Measurements from ENCODE around the gene NODAL. TPM values are rescaled to one million over a fixed set of nuclear protein-coding genes. Genes with fewer than 3 reads are reported as not detected.

Gene NODAL
- total RNA-seq, 1 experiment from 2014 or later: not detected

GRCh38 chr10:70480239-70480861, 38.9 kb upstream of the NODAL start:
- Histone ChIP-seq H3K9ac (ENCODE audit: low read length) (no peak overlapping the region), H3K4me1 (ENCODE audit: insufficient read depth, low read length) (peaks cover 22% of the 10 kb centered on the region), H3K4me3 (ENCODE audit: low read length) (no peak overlapping the region), H3K9me2 (replicated peaks; ENCODE audit: low read length) (no peaks in the 10 kb centered on the region), H3K4me2 (ENCODE audit: low read length) (no peak overlapping the region), H3K27me3 (ENCODE audit: low read length) (peaks cover 20% of the 10 kb centered on the region), H3K36me3 (ENCODE audit: low read depth, low read length) (no peaks in the 10 kb centered on the region), H4K20me1 (ENCODE audit: low read length) (0 out of 2 replicates have a peak, but pooled peaks cover 3% of the 10 kb centered on the region), H2AFZ (ENCODE audit: low read length) (no peak overlapping the region), H3K79me2 (ENCODE audit: low read length) (no peaks in the 10 kb centered on the region), H3F3A (ENCODE audit: low read length, unreplicated experiment) (no peaks in the 10 kb centered on the region), H3K9me3 (ENCODE audit: low read length) (no peaks in the 10 kb centered on the region), H3K27ac (ENCODE audit: low read length) (no peak overlapping the region)
- BruUV-seq (replicated peaks): no TSS peak
- ChIA-PET POLR2A (ENCODE audit: unreplicated experiment) (interaction anchor here (0.6 kb wide), 1 partner anchor 102 kb away, joined by 10 read pairs; no protein-coding TSS in a partner anchor), CTCF (no interaction called here)
- intact Hi-C loops (cut with micrococcal nuclease): no loop called here
- ATAC-seq: no peak
- TF ChIP-seq CTCF (conservative IDR thresholded peaks at IDR 0.05; ENCODE audit: low read depth, low read length) (no peak), EZH2 (IDR thresholded peaks at IDR 0.05; ENCODE audit: low read length, unreplicated experiment) (no peak)
- no peak for DNase-seq

DNA sequence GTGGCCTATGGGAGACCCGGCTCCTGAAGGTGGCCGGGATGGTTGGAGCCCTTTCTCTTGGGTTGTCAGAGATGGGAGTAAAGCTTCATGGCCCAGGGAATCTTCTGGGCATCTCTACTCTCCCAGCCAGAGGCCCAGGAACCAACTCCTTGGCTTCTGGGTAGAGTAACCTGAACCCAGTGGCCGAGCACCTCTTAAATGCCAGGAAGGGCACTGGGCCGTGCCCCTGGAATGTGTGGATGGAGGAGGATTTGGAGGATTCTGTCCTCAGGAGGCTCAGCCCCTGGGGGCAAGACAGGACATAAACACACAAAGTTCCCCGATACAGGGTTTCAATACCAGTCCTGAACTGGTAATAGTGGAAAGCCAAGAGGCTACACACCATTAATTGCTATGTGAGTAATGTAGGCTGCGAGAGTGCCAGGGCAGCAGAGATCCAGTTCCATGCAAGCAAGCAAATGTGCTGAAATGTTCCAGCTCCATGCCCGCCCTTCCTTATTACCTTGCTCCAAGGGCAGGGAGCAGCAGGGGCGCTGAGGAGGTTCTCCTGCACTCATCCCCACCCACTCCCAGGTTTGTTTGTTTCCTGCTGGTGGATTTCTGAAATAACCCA, 38.3 kb upstream of the NODAL start:
- Histone ChIP-seq H4K20me1 (ENCODE audit: low read length) (0 out of 2 replicates have a peak, but pooled peaks cover 3% of the 10 kb centered on the region), H3K27me3 (ENCODE audit: low read length) (peaks cover 20% of the 10 kb centered on the region), H3K9ac (ENCODE audit: low read length) (no peak overlapping the region), H3K79me2 (ENCODE audit: low read length) (no peaks in the 10 kb centered on the region), H3K4me2 (ENCODE audit: low read length) (no peak overlapping the region), H3F3A (ENCODE audit: low read length, unreplicated experiment) (no peaks in the 10 kb centered on the region), H3K4me1 (ENCODE audit: insufficient read depth, low read length) (peaks cover 28% of the 10 kb centered on the region), H2AFZ (ENCODE audit: low read length) (no peak overlapping the region), H3K4me3 (ENCODE audit: low read length) (no peak overlapping the region), H3K9me3 (ENCODE audit: low read length) (no peaks in the 10 kb centered on the region), H3K27ac (ENCODE audit: low read length) (no peak overlapping the region), H3K36me3 (ENCODE audit: low read depth, low read length) (no peaks in the 10 kb centered on the region), H3K9me2 (replicated peaks; ENCODE audit: low read length) (no peaks in the 10 kb centered on the region)
- ChIA-PET POLR2A (ENCODE audit: unreplicated experiment) (interaction anchor here (0.5 kb wide), 1 partner anchor 497 kb away, joined by 7 read pairs; no protein-coding TSS in a partner anchor), CTCF (no interaction called here)
- TF ChIP-seq EZH2 (IDR thresholded peaks at IDR 0.05; ENCODE audit: low read length, unreplicated experiment): no peak
- no peak for TF ChIP-seq EZH2phosphoT487 (IDR thresholded peaks at IDR 0.05; ENCODE audit: borderline replicate concordance, low read length)
- no peak for TF ChIP-seq CTCF (conservative IDR thresholded peaks at IDR 0.05; ENCODE audit: low read depth, low read length)
- DNase-seq (no peak), ATAC-seq (no peak)
- BruUV-seq (replicated peaks): no TSS peak
- intact Hi-C loops (cut with micrococcal nuclease): no loop called here

DNA sequence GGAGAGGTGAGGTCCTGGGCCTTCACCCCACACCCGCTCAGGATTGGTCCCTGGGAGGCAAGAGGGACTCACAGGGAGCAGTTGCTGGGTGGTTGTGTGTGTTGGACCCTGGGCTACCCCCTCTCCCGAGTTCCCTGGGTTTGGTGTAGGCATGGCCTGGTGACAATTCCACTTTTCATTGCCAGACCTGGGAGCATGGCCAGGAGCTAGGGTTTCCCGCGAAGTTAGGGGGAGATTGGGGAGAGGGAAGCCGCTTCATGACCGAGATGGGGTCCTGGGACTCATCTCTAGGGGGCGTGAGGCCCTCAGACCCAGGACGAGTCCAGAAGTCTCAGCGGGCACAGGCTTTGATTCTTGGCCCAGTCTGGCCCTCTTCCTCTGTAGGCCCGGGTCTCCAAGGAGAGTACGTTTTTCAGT, 37.7 kb upstream of the NODAL start:
- Histone ChIP-seq H3K9me2 (replicated peaks; ENCODE audit: low read length) (no peaks in the 10 kb centered on the region), H2AFZ (ENCODE audit: low read length) (no peak overlapping the region), H3K4me1 (ENCODE audit: insufficient read depth, low read length) (peaks cover 32% of the 10 kb centered on the region), H3K27me3 (ENCODE audit: low read length) (peaks cover 20% of the 10 kb centered on the region), H3K9me3 (ENCODE audit: low read length) (no peaks in the 10 kb centered on the region), H3K79me2 (ENCODE audit: low read length) (no peaks in the 10 kb centered on the region), H3K4me2 (ENCODE audit: low read length) (peak overlapping the region; percentile 83), H3K36me3 (ENCODE audit: low read depth, low read length) (no peaks in the 10 kb centered on the region), H4K20me1 (ENCODE audit: low read length) (0 out of 2 replicates have a peak, but pooled peaks cover 3% of the 10 kb centered on the region), H3K27ac (ENCODE audit: low read length) (no peak overlapping the region), H3K9ac (ENCODE audit: low read length) (no peak overlapping the region), H3F3A (ENCODE audit: low read length, unreplicated experiment) (no peaks in the 10 kb centered on the region), H3K4me3 (ENCODE audit: low read length) (peak overlapping the region; percentile 58; the same call in 1 of the 2 replicates)
- DNase-seq (no peak), ATAC-seq (no peak)
- TF ChIP-seq CTCF (conservative IDR thresholded peaks at IDR 0.05; ENCODE audit: low read depth, low read length) (no peak), EZH2 (IDR thresholded peaks at IDR 0.05; ENCODE audit: low read length, unreplicated experiment) (no peak), EZH2phosphoT487 (IDR thresholded peaks at IDR 0.05; ENCODE audit: borderline replicate concordance, low read length) (no peak)
- CTCF ChIA-PET: no interaction called here
- intact Hi-C loops (cut with micrococcal nuclease): no loop called here
- POLR2A ChIA-PET (ENCODE audit: unreplicated experiment): no interaction called here
- no TSS peak for BruUV-seq (replicated peaks)
